HG03159 (cell line): ENCODE results near the gene CSRP1.

Experiments
- ATAC-seq: cut with Tn5 transposase; IDR thresholded peaks from one replicate; pipeline ENCODE4 v1.9.1; 2021; ENCODE audit warnings: mild to moderate bottlenecking, moderate library complexity; ENCODE audit not compliant: unreplicated experiment

The CSRP1 gene

DNA sequence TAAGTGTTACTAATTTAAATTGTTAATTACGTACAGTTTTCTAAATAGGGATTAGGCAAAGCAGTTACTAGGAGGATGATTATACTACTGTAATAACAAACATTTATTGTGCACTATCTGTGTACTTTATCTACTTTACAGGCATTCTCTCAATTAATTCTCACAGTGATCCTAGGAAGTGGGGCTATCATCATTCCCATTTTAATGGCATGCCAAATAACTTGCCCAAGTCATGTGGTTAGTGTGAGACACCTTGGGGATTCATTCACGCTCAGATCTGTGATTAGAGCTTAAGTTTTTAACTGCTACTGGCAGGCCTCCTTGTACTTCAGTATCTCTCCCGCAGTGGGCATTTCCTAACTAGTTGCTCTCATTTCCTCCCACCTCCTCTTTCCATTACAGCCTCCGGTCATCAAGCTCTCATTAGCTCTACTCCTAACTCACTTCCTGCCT is 49.4 kb downstream of the CSRP1 start:
- no peak for ATAC-seq

GRCh38 chr1:201456499-201457309 is 50.2 kb downstream of the CSRP1 start:
- no peak for ATAC-seq

- ATAC-seq, result no peak
Observed at GRCh38 chr1:201455098-201455497, 51.8 kb downstream of the CSRP1 start.

DNA sequence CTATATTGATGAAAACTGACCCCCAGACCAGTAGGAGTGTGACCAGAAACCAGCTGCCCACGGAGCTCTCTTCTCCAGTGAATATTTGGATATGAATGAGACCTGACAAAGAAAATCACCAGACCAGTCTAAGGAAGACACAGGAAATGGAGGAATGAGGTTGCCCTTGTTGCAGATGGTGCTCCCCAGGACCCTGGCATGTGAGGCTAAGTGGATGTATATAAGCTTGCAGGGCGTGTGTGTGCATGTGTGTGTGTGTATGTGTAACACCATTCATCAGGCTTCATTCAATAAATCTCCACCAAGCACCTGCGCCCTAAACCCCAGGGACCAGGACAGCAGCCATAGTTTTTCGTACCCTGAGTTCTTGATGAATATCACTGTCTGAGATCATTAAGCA is 52.3 kb downstream of the CSRP1 start:
- ATAC-seq, result no peak

DNA sequence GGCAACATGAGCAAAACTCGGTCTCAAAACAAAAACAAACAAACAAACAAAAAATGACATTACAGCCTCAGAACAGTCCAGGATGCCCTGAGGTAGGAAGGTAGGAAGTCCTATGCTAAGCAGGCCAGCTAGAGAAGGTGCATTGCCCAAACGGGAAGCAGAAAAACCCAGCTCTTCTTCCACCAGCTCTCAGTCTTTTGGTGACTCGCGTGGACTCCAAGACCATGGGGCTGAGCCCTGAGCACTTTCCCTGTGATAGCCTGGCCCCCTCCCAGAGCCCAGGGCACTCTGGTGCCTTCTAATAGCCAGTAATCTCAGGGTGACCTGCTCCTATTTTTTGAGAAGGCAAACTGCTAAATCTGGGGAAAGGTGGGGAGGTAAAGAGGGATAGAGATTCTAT is 54.1 kb downstream of the CSRP1 start:
- ATAC-seq, result no peak

GRCh38 chr1:201450721-201451291 is 56.1 kb downstream of the CSRP1 start:
- no peak for ATAC-seq

- no peak for ATAC-seq
Observed at GRCh38 chr1:201448990-201449389, 57.9 kb downstream of the CSRP1 start.

DNA sequence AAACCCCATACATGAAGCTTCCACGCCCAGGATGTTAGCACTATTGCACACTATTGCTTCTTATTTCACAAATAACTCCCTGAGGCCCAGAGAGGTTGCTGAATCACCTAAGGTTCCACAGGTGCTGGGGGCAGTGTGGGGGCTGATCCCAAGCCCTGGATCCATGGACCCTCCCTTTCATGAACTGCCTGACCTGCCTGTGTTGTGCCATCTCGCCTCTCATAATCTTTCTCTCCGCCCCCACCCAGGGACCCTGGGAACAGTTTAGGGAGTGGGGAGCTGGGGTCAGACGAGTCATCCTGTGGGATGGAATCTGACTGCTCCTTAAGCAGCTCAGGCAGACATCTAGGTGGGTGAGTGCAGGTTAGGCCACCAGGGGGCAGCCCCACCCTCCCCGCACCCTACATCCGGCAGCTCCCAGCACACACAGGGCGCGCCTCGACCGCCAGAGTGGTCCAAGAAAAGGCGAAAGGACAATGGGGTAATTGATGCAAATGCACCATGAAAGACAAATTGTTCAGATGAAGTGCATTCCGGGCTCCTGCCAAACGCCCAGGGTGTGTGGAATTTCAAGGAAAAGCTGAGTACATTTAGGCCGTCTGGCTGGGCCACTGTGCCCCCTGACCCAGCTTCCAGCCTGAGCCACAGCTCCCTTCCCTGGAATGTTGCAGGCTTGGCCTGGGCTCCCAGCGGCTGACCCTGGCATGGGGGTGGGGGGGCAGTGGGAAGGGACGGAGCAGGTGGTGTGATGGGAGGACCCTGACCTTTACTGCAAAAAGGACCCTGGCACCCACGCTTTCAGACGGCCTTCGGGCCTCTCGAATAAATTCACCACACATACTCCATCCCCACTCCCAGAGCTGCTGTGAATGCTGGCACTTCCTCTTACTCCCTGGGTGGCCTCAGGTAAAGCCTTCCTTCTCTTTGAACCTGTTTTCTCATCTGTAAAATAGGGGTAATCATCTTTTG is 58.7 kb downstream of the CSRP1 start:
- ATAC-seq, result peak; percentile 64

DNA sequence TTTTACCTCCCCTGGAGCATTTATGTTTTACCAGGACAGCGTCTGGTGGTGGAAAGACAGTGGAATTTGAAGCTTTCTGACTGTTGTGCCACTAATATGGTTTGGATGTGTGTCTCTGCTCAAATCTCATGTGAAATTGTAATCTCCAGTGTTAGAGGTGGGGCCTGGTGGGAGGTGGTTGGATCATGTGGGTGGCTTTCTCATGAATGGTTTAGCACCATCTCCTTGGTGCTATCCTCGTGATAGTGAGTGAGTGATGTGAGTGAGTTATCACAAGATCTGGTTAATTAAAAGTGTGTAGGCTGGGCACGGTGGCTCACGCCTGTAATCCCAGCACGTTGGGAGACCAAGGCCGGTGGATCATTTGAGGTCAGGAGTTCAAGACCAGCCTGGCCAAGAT is 61.6 kb downstream of the CSRP1 start:
- ATAC-seq, result no peak

DNA sequence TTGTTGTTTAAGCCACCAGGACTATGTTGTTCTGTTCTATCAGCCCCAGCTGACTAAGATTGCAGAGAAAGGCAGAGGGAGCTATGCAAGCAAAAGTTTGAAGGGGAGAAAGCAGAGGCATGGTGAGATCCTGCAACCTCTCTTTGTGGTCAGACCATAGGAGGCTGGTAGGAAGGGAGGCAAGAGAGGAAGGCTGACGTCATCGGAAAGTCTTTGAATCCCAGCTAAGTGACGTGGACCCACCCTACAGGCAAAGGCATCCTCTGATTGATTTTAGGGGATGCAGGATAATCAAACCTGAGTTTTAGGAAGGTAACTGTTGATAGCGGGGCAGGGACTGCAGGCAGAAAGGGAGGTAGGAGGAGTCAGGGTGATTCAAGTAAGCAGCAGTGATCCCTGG is 62.1 kb downstream of the CSRP1 start:
- no peak for ATAC-seq

- ATAC-seq, result no peak
Observed at GRCh38 chr1:201443747-201444146, 63.2 kb downstream of the CSRP1 start.

- ATAC-seq, result no peak
Observed at GRCh38 chr1:201436969-201437368, 70.0 kb downstream of the CSRP1 start.

DNA sequence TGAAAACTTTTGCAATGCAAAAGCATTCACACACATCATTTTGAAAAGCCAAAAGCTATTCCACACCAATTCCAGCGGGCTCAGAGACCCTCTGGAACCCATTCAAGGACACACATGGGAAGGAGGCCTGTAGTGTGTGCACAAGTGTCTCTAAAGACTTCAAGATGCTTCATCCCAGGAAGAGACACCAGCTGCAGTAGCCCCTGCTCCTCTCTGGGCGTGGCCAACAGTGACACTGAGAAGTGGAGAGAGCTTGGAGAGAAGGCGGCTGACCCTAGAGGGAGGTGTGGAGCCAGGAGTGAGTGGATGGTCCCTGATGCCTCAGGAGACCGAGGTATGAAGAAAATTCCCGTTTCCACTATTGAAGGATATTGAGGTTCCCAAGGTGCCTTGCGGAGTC is 70.5 kb downstream of the CSRP1 start:
- no peak for ATAC-seq

GRCh38 chr1:201434266-201434665 is 72.7 kb downstream of the CSRP1 start:
- no peak for ATAC-seq

DNA sequence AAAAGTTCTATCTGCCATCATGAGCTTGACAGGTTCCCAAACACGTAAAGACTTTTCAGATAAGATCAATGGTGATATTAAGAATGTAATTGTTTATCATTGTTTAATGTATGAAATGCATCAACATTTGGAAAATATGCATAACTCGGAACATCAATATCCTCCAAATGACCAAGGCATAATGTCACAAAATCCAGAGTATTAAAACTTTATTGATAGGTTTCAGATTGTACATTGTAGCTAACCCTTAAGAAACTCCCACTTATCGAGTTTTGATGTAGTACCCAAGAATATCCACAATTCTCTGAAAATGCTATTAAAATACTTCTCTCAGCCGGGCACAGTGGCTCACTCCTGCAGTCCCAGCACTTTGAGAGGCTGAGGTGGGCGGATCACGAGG is 73.3 kb downstream of the CSRP1 start:
- ATAC-seq, result no peak
